ENCODE data around the gene SPEF2. TPM values are rescaled to one million over a fixed set of nuclear protein-coding genes. Genes with fewer than 3 reads are reported as not detected.

SPEF2 gene
- total and polyA plus RNA-seq, 2 experiments from 2014 or later: 0.17 to 0.21 TPM

- Histone ChIP-seq H2AFZ (no peak overlapping the region; the same call in 1 of the 2 replicates), H3K79me2 (replicated peaks; ENCODE audit: insufficient read depth) (no peaks in the 10 kb centered on the region), H3K9me2 (ENCODE audit: insufficient read depth) (peaks cover 7% of the 10 kb centered on the region), H3F3A (replicated peaks; ENCODE audit: low read depth) (no peaks in the 10 kb centered on the region), H3K27me3 (ENCODE audit: insufficient read depth) (no peaks in the 10 kb centered on the region), H3K4me1 (ENCODE audit: insufficient read depth) (peaks cover 41% of the 10 kb centered on the region), H3K4me2 (peak overlapping the region; percentile 35), H3K27ac (ENCODE audit: low read depth) (no peak overlapping the region), H3K36me3 (ENCODE audit: insufficient read depth) (no peaks in the 10 kb centered on the region), H4K20me1 (replicated peaks; ENCODE audit: insufficient read depth) (no peaks in the 10 kb centered on the region), H3K4me3 (no peak overlapping the region)
- DNase-seq (ENCODE audit: low spot score) (peak; percentile 2), ATAC-seq (peak; percentile 72)
- 0 out of 2 replicates have a peak overlapping the region, but pooled peaks have one; percentile 3 for H3K27ac Mint-ChIP-seq
- no peaks in the 10 kb centered on the region; the same call in 2 of the 3 replicates for H3K36me3 Mint-ChIP-seq (ENCODE audit: low read depth)
- peaks cover 28% of the 10 kb centered on the region for H3K4me1 Mint-ChIP-seq
- H3K27me3 Mint-ChIP-seq (ENCODE audit: insufficient read depth, low read depth, poor library complexity): no peaks in the 10 kb centered on the region
- H3K9me3 Mint-ChIP-seq: 0 out of 3 replicates have a peak, but pooled peaks cover 2% of the 10 kb centered on the region
- H3K4me3 Mint-ChIP-seq: no peak overlapping the region
- TF ChIP-seq CREB1 (CRISPR knock-in tag; IDR thresholded peaks at IDR 0.05; ENCODE audit: low read depth) (no peak), JUNB (IDR thresholded peaks at IDR 0.05; ENCODE audit: unreplicated experiment) (no peak), REST (IDR thresholded peaks at IDR 0.05; ENCODE audit: unreplicated experiment) (no peak), POLR2AphosphoS5 (IDR thresholded peaks at IDR 0.05; ENCODE audit: low read depth) (no peak), ZNF331 (CRISPR knock-in tag; IDR thresholded peaks at IDR 0.05; ENCODE audit: low read depth) (no peak), EZH2phosphoT487 (IDR thresholded peaks at IDR 0.05; ENCODE audit: unreplicated experiment) (no peak)
- TF ChIP-seq, protein P1, sequence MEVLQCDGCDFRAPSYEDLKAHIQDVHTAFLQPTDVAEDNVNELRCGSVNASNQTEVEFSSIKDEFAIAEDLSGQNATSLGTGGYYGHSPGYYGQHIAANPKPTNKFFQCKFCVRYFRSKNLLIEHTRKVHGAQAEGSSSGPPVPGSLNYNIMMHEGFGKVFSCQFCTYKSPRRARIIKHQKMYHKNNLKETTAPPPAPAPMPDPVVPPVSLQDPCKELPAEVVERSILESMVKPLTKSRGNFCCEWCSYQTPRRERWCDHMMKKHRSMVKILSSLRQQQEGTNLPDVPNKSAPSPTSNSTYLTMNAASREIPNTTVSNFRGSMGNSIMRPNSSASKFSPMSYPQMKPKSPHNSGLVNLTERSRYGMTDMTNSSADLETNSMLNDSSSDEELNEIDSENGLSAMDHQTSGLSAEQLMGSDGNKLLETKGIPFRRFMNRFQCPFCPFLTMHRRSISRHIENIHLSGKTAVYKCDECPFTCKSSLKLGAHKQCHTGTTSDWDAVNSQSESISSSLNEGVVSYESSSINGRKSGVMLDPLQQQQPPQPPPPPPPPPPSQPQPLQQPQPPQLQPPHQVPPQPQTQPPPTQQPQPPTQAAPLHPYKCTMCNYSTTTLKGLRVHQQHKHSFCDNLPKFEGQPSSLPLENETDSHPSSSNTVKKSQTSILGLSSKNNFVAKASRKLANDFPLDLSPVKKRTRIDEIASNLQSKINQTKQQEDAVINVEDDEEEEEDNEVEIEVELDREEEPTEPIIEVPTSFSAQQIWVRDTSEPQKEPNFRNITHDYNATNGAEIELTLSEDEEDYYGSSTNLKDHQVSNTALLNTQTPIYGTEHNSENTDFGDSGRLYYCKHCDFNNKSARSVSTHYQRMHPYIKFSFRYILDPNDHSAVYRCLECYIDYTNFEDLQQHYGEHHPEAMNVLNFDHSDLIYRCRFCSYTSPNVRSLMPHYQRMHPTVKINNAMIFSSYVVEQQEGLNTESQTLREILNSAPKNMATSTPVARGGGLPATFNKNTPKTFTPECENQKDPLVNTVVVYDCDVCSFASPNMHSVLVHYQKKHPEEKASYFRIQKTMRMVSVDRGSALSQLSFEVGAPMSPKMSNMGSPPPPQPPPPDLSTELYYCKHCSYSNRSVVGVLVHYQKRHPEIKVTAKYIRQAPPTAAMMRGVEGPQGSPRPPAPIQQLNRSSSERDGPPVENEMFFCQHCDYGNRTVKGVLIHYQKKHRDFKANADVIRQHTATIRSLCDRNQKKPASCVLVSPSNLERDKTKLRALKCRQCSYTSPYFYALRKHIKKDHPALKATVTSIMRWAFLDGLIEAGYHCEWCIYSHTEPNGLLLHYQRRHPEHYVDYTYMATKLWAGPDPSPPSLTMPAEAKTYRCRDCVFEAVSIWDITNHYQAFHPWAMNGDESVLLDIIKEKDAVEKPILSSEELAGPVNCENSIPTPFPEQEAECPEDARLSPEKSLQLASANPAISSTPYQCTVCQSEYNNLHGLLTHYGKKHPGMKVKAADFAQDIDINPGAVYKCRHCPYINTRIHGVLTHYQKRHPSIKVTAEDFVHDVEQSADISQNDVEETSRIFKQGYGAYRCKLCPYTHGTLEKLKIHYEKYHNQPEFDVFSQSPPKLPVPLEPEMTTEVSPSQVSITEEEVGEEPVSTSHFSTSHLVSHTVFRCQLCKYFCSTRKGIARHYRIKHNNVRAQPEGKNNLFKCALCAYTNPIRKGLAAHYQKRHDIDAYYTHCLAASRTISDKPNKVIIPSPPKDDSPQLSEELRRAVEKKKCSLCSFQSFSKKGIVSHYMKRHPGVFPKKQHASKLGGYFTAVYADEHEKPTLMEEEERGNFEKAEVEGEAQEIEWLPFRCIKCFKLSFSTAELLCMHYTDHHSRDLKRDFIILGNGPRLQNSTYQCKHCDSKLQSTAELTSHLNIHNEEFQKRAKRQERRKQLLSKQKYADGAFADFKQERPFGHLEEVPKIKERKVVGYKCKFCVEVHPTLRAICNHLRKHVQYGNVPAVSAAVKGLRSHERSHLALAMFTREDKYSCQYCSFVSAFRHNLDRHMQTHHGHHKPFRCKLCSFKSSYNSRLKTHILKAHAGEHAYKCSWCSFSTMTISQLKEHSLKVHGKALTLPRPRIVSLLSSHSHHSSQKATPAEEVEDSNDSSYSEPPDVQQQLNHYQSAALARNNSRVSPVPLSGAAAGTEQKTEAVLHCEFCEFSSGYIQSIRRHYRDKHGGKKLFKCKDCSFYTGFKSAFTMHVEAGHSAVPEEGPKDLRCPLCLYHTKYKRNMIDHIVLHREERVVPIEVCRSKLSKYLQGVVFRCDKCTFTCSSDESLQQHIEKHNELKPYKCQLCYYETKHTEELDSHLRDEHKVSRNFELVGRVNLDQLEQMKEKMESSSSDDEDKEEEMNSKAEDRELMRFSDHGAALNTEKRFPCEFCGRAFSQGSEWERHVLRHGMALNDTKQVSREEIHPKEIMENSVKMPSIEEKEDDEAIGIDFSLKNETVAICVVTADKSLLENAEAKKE (CRISPR knock-in tag; IDR thresholded peaks at IDR 0.05): no peak
These were observed 241.5 kb downstream of the SPEF2 start for GRCh38 chr5:35859101-35859661.
